ENCODE results near the gene MYORG.

- no peak for TF ChIP-seq CTCF (IDR thresholded peaks at IDR 0.05)
- no peak for TF ChIP-seq POLR2AphosphoS5 (IDR thresholded peaks at IDR 0.05)
These were observed 50.0 kb downstream of the MYORG start for GRCh38 chr9:34326690-34327089.

All from transverse colon (tissue), 4 donors.